ENCODE data around the gene CDH19. TPM values are rescaled to one million over a fixed set of nuclear protein-coding genes. Genes with fewer than 3 reads are reported as not detected.

The CDH19 gene, protein sequence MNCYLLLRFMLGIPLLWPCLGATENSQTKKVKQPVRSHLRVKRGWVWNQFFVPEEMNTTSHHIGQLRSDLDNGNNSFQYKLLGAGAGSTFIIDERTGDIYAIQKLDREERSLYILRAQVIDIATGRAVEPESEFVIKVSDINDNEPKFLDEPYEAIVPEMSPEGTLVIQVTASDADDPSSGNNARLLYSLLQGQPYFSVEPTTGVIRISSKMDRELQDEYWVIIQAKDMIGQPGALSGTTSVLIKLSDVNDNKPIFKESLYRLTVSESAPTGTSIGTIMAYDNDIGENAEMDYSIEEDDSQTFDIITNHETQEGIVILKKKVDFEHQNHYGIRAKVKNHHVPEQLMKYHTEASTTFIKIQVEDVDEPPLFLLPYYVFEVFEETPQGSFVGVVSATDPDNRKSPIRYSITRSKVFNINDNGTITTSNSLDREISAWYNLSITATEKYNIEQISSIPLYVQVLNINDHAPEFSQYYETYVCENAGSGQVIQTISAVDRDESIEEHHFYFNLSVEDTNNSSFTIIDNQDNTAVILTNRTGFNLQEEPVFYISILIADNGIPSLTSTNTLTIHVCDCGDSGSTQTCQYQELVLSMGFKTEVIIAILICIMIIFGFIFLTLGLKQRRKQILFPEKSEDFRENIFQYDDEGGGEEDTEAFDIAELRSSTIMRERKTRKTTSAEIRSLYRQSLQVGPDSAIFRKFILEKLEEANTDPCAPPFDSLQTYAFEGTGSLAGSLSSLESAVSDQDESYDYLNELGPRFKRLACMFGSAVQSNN
- total RNA-seq (ENCODE audit: insufficient read depth, low replicate concordance): 6.7 TPM

DNA sequence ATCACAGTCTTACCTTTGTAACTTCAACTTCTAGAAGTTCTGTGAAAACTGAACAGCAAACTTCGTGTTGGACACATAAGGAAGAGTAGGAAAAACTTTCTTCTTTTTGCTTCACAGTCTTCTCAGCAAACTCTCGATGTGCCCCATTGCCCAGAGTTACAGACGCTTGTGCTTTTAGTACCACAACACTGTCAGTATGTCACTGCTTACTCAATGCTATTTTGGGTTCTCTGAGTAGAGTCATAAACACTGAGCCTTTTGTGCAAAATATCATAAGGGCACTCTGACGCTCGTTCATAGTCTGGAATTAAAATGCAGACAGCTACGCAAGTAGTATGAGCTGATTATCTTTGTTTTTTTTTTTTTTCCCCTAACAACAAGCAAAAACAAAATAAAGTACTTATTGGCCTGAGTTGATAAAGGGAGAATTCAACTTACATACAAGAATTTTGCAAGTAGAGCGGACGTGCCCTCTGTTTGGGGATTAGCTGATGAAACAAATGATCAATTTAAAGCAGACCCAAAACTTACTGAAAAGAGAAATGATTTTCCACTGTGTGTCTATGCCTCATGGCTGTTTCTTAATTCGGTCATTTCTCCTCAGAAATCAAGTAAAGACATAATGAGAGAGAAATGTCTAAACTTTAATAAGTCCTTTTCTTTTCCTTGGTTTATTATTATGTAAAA, at the start of gene CDH19:
TSS of gene CDH19 (minus strand) at position 150 of the 687 bp plus-strand sequence. CDS start 31,886 bp downstream, outside the sequence.
- DNase-seq (ENCODE audit: low spot score): no peak

DNA sequence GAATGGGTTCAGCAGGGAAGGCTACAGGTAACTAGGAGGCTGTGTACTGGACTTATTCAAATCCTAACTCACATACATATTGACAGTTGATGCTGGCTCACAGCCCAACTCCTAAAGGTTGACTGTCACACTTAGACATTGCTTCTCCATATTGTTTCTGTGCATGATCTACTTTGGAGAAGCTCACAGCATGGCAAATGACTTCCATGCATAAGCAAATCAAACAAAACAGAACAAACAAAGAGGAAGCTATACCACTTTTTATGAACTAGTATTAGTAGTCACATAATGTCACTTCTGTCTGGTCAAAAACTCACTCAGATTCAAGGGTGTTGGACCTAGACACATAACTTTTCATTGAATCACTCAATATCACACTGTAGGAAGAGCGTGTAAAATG, 43.8 kb upstream of the CDH19 start:
- no peak for DNase-seq (ENCODE audit: low spot score)

DNA sequence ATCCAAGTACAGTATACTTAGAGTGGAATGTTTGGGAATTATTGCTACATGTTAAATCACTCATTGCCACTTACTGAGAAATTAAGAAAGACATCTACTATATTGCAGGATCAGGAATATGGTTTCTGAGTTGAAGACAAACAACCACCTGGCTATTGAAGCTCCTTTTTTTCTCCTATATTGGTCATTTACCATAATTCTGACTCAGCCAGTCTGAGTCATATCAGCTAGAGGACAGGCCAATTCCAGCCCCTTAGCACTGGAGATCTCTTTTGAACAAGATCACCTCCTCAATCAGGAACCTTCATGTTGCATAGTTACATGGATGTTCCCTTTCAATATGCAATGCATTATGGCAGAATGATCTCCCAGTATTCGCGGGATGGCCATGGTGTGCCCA, 42.7 kb upstream of the CDH19 start:
- no peak for DNase-seq (ENCODE audit: low spot score)

DNA sequence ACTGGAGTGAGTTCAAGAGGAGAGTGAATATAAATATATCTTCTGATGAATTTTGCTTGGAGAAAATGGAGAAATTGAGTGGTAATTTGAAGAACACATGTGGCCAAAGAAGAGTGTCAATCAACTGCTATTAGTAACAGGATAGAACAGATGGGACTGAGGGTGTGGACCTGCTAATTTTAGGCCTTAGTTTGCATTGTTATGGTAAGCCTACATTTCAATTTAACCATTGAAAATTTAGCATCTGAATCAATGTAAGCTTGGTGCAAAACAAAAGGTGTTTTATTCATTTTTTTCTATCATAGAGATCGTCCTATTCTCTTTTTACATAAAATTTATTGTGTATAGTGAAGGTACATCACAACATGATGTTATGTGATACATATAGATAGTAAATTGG, 42.1 kb upstream of the CDH19 start:
- DNase-seq (ENCODE audit: low spot score): no peak

DNA sequence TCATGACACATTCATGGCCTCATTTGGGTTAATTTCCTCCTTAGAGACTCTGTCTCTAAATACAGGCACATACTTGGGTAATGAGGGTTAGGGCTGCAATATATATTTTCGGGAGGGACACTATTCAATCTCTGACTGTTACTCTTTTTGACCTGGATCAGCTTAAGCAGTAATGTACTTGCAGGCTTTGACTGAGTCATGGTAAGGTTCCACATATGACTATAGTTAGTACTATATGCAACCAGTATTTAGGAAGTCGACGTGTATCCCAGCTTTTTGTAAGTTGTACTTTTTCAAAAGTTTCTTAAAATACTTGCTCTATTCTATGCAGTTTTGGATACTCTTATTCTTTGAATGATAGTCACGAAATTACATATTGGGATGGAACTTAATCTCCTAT, 37.2 kb upstream of the CDH19 start:
- no peak for DNase-seq (ENCODE audit: low spot score)

DNA sequence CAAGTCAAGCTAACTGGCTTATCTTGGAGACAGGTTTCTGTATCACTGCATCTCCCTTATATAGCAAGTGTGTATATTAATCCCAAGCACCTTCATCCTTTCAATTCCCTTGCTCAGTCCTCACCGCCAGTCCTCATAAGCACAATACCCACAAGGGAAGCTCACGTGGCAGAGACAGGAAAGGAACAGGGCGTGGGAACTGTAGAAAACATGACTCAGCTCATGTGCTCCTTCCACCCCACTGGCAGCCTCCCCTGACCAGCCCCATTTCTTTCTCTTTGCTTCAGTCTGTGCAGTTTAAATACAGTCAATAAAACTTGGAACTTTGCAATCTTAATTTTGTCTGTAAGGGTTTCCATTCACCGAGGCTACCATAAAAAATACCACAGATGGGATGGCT, 36.5 kb upstream of the CDH19 start:
- DNase-seq (ENCODE audit: low spot score): no peak

DNA sequence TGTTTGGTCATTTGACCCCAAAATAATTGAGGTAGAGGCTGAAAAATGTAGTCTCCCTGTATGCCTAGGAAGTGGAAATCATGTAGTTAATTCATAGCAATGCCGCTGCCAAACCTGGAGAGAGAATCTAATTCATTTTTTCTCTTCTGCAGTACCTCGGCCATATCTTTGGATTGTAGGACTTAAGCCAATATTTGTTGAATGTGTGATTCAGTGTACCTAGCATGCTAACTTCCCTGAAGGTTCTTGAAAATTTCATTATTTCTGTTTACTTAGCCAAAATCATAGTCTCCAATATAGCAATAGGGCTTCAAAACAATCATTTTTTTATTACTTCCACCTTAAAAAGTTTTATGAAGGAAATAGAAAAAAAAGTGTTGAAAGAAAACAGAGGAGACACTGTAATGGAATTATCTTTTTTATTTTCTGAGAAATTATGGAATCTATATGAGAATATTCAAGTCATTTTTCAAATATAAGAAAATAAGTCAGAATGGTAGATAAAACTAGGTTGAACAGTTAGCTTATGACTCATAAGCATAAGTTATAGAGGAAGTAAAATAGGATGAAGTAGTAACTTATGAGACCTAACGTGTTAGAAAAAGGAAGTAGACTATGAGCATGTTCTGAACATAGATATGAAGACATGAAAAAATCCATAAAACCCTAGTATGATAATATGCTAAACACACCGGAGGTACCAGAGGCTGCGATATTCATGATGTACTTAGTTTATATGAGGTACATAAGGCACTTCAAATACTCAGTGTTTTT, 35.2 kb upstream of the CDH19 start:
- no peak for DNase-seq (ENCODE audit: low spot score)

DNA sequence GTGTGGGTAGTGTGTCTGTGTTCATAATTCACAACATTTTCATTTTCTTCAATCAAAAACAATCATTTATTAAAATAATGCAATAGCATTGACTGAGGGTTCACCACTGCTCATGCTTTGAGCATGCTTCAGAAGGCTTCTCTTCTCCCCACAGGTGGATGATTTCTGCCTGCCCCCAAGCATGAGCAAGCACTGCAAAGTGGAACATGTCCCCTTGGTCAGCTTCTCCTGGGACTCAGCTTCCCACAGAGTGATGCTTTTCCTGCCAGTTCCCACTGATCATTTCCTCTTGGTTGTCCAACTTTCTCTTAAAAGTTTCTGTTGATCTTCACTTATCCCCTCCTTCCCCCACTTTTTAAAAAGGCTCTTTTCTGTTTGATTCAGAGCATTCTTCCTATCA, 31.5 kb upstream of the CDH19 start:
- no peak for DNase-seq (ENCODE audit: low spot score)

DNA sequence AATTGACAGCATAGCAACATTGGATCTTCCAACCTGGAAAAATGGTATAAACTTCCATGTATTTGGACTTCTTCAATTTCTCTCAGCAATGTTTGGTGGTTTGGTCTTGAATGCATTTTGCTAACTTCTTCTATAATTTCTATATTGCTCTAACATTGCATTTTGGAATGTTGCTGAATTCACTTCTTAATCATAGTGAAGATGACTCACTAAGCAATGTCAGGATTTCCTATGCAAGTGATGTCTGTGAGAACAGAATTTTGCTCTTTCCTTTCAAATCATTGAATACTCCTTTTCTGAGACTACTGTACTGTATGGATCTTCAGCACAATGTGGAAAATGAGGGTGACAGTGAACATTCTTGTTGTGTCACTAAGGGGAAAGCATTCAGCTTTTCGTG, 28.9 kb upstream of the CDH19 start:
- no peak for DNase-seq (ENCODE audit: low spot score)

DNA sequence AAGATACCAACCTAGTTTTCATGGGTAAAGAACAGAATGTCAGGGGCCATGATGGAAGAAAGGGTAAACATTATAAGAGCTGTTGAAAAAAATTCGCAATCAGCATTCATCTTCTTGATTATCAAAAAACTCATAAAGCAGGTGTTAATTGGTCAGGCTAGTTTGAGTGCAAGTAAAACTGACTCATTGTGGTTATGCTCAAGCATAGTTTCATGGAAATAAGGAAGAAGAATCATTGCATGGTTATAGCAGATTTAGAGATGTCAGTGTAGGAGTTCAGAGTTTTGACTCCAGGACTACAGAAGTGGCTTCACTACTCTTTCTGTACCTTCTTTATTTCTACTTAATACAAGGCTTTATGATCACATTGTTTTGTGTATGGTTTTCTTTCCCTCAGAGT, 26.9 kb upstream of the CDH19 start:
- no peak for DNase-seq (ENCODE audit: low spot score)

DNA sequence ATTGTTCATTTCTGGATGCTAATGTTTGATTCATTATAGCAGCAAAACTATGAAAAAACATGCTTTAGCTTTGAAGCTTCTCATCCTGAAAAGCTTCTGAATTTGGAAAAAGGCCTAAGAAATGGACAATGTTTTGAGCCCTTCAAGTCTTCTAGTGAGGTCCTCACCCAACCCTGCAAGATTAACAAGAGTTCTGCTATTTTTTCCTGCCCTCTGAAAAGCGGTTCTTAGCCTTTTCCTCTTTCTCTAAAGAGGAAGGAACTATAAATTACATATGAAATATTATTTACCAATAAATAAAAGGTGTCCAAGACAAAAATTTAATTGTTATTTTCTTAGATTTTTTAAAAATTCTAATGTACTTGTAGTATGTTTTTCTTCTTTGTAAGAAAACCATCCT, 19.9 kb upstream of the CDH19 start:
- no peak for DNase-seq (ENCODE audit: low spot score)

DNA sequence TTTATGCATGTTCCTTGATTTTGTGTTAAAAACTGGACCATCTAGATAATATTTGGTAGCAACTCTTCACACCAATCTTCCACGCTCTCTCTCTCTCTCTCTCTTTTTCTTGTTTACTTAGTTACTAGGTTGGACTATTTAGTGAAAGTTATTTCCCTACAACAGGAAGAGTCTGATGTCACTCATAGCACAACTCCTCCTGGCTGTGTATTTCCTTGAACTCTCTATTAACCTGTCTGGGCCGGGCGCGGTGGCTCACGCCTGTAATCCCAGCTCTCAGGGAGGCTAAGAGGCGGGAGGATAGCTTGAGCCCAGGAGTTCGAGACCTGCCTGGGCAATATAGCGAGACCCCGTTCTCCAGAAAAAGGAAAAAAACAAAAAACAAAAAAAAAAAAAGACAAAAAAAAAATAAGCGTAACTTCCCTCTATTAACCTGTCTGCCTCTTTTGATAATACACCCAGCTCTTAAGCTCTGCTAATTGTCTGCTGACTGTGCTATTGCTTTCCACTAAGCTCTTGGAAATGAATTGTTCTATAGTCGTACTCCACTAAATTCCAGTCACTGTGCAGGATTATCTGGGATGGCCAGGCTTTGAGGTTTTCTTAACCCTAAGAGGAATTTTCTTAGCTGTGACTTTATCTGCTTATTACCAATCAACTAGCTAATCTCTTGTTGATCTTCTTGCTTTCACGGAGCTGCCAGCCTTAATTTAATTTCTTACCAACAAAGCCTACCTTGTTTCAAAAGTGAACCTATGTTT, 18.1 kb upstream of the CDH19 start:
- DNase-seq (ENCODE audit: low spot score): no peak

DNA sequence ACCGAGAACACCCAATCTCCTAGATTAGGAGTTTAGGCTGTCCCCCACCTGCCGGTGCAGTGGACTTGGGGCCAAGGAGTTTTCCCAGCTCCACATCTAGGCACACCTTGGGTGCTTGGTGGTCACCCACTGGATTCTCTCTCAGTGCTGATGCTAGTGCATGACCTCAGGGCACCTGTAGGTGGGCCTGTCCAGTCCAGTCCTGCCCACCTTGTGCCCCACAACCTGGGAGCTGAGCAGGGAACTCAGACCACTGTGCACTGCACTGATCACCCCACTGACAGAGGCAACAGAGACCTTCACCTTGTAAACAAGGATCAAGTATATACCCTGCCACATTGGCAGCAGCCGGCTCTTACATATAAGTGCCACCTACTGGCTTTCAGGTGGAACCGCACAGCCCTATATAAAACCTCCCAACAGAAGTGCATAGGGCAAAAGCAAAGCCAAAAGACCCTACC, 12.7 kb upstream of the CDH19 start:
- no peak for DNase-seq (ENCODE audit: low spot score)

DNA sequence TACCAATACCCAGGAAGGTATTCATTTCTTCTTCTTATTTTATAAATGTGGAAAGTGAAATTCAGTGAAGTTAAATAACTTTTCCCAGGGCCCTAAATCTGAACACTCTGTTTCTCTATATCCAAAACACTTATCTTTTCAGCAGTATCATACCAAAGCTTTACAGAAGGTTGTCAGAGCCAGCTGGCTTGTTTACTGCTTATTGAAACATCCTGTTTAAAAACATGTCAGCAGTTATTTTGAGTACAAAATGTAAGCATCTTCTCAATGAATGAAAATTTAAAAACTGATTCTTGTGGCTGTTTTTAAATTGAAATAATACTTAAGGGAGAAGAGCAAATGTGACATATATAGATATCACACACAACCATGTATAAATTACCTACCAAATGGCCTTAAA, 11.3 kb upstream of the CDH19 start:
- no peak for DNase-seq (ENCODE audit: low spot score)

DNA sequence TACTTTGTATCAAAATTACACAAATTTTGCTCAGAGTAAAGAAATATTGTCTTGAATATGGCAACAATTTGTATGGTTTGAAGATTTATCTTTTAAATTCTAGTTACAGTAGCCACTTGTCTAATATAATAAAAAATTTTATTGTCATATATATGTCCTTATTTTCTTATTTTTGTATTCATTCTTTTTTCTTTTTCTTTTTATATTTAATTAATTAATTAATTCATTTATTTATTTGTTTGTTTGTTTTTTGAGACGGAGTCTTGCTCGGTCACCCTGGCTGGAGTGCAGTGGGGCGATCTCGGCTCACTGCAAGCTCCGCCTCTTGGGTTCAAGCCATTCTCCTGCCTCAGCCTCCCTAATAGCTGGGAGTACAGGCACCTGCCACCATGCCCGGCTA, 3.7 kb upstream of the CDH19 start:
- DNase-seq (ENCODE audit: low spot score): no peak

DNA sequence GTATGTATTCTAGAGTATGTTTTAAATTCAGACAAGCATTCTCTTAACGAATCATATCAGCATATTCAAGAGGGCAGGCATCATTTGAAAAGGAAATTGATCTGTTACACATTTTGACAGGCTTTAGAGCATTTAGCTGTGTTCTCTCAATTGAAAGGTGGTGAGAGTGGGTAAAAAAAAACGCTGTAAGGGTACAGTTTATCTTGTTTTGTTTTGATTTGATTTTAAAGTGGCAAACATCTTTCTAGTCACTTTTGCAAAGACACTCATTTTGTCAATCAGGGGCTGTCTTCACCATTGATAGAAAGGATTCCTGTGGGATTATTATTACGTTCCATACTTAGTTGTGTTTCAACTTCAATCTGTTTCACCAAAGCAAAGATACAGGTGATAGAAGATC, 2.2 kb downstream of the CDH19 start:
- no peak for DNase-seq (ENCODE audit: low spot score)

DNA sequence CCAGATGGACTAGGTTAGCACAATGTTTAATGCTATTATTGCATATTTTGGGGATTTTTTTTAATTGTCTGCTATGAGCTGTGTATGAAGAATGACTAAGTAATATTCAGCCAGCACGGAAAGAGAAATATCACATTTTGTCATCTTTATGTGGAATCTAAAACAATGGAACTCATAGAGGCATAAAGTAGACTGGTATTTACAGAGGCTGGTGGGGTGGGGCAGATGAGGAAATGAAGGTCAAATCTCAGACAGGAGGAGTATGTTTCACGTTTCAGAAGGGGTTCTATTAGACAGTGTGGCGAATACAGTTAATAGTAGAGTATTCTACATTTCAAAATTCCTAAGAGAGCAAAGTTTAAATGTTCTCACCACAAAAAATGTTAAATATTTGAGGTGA, 4.7 kb downstream of the CDH19 start:
- DNase-seq (ENCODE audit: low spot score): no peak

DNA sequence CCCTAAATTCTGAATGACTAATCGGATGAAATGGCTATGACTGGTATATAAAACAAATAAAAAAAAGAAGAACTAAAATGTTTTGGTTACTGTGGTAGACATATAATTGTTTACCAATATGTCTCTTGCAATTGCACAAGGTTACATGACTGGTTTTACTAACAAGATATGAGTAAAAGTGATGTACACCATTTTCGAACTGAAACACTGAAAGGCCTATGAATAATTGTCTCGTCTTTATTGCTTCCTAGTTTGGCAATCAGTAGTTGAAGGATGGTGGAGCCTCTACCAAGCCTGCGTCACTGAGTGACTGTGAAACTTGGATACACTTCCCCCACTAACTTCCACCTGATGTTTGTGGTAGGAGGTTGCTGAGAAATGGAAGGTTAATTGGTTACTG, 16.5 kb downstream of the CDH19 start:
- DNase-seq (ENCODE audit: low spot score): no peak

DNA sequence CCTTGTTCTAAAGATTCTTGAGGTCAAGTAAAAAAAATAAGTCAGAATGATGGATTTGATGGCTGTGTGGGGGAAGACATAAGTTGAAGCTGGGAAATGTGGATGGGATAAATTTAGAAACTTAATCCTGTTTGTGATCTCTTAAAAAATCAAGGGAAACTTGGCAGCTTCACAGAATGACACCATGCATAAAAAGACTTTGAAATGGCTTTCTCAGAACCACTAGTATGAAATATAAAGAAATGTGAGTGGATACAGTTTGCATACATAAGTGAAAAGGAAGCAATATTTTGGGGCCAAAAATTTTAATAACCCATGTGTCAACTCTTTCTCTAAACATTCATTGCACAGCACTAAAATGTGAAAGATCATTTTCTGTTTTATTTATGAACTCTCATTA, 21.7 kb downstream of the CDH19 start:
- no peak for DNase-seq (ENCODE audit: low spot score)

DNA sequence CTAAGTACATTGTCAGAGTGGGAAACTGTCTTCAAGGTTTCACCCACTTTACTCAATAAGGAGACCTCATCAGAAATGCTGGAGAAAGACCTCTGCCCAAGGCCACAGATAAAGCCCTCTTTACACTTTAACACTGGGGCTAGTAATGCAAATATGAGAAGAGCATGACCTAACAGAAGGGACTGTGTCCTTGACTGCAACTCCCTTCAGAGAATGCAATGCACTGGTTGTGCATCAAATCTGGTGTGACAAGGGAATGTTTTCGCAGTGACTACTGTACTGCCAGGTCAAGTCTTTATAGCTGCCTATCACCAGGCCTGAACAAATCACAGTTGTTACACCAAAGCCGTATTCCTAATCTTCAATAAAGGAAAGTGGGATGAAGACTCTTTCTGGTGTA, 28.6 kb downstream of the CDH19 start:
- DNase-seq (ENCODE audit: low spot score): no peak

DNA sequence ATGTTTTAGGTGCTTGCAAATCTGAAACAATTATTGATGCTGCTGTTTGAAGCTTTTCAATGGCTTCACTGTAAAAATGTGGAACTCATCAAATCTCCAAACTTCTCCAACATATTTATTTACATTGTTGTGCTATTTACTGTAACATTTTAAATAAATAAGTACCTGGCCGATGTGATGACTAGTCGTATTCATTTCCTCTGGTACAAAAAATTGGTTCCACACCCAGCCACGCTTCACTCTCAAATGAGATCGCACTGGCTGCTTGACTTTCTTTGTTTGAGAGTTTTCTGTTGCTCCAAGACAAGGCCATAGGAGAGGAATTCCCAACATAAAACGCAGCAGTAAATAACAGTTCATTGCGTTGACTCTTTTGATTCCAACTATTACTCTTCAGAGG, 32.0 kb downstream of the CDH19 start:
- DNase-seq (ENCODE audit: low spot score): no peak

Data from umbilical cord (tissue), 2 donors.